ENCODE measurements around the gene ELK3. TPM values are rescaled to one million over a fixed set of nuclear protein-coding genes. Genes with fewer than 3 reads are reported as not detected.

The ELK3 gene
- polyA plus RNA-seq, 2 of the 4 experiments (the other 2 are of a cell fraction), result 33.1 to 38.6 TPM

DNA sequence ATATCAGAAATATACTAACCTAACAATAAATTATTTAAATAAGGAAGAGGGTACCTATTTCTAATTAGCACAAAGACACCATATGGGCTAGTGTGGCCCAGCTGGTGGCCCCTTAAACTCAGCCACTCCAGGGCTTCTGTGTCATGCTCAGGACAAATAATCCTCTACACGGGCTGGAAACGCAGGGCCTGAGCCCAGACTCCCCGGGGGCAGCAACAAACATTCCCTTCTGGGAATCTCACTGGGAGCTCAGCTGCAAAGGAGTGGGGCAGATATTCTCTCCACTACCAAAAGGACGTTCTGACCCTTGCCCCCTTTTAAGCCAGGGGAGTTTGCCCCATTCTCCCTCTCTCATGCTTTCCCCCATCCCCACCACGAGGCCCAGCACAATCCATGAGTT is 43.7 kb upstream of the ELK3 start (continued):
- TF ChIP-seq, protein P1, sequence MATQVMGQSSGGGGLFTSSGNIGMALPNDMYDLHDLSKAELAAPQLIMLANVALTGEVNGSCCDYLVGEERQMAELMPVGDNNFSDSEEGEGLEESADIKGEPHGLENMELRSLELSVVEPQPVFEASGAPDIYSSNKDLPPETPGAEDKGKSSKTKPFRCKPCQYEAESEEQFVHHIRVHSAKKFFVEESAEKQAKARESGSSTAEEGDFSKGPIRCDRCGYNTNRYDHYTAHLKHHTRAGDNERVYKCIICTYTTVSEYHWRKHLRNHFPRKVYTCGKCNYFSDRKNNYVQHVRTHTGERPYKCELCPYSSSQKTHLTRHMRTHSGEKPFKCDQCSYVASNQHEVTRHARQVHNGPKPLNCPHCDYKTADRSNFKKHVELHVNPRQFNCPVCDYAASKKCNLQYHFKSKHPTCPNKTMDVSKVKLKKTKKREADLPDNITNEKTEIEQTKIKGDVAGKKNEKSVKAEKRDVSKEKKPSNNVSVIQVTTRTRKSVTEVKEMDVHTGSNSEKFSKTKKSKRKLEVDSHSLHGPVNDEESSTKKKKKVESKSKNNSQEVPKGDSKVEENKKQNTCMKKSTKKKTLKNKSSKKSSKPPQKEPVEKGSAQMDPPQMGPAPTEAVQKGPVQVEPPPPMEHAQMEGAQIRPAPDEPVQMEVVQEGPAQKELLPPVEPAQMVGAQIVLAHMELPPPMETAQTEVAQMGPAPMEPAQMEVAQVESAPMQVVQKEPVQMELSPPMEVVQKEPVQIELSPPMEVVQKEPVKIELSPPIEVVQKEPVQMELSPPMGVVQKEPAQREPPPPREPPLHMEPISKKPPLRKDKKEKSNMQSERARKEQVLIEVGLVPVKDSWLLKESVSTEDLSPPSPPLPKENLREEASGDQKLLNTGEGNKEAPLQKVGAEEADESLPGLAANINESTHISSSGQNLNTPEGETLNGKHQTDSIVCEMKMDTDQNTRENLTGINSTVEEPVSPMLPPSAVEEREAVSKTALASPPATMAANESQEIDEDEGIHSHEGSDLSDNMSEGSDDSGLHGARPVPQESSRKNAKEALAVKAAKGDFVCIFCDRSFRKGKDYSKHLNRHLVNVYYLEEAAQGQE (IDR thresholded peaks at IDR 0.05), result no peak

DNA sequence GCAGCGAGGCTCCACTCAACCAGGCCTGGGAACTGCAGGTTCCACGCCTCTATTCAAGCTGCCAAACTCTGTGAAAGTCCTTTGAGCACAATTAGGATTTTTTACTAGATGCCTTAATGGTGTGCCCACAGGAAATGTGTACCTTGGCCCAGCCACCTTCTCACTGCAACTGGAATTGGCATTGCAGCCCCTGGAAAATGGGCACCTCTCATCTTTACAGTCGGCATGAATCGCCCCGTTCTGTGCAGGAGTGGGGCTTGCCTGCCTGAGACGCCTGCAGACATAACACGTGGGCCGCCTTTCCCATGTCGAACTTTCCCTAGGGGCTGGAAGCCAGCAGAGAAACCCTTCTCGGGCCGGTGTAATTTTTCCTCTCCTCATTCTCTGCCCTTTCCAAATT is 42.0 kb upstream of the ELK3 start:
- Histone ChIP-seq H3K27ac (no peak overlapping the region), H3K4me1 (no peaks in the 10 kb centered on the region), H3K9me3 (no peaks in the 10 kb centered on the region), H3K4me3 (no peak overlapping the region), H3K4me2 (no peak overlapping the region)
- POLR2A ChIA-PET, result no interaction called here
- TF ChIP-seq ESRRA (IDR thresholded peaks at IDR 0.05; ENCODE audit: borderline replicate concordance, low read length) (no peak), MYC (IDR thresholded peaks at IDR 0.05; ENCODE audit: borderline replicate concordance, low read length) (no peak), TFCP2L1 (CRISPR knock-in tag; IDR thresholded peaks at IDR 0.05) (no peak), HOXA7 (CRISPR knock-in tag; IDR thresholded peaks at IDR 0.05) (no peak), ZFP36 (IDR thresholded peaks at IDR 0.05; ENCODE audit: borderline replicate concordance, partially characterized antibody) (no peak)
- TF ChIP-seq, protein P2, sequence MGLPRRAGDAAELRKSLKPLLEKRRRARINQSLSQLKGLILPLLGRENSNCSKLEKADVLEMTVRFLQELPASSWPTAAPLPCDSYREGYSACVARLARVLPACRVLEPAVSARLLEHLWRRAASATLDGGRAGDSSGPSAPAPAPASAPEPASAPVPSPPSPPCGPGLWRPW (IDR thresholded peaks at IDR 0.05), result no peak
- WGBS (ENCODE audit: missing lambda C conversion rate), result 85% methylated on average over 11 of the region's 11 CpGs
- CTCF ChIA-PET, result interaction anchor here (1.5 kb wide), 1 partner anchor 21 kb away, joined by 5 read pairs; no protein-coding TSS in a partner anchor
- DNase-seq (ENCODE audit: low read depth in 1 of 2, low spot score in 1 of 2) (no peak), ATAC-seq (peak in 1 of 2 experiments; percentile 38; a peak in 2 of 6 replicates), FAIRE-seq (no peak)

DNA sequence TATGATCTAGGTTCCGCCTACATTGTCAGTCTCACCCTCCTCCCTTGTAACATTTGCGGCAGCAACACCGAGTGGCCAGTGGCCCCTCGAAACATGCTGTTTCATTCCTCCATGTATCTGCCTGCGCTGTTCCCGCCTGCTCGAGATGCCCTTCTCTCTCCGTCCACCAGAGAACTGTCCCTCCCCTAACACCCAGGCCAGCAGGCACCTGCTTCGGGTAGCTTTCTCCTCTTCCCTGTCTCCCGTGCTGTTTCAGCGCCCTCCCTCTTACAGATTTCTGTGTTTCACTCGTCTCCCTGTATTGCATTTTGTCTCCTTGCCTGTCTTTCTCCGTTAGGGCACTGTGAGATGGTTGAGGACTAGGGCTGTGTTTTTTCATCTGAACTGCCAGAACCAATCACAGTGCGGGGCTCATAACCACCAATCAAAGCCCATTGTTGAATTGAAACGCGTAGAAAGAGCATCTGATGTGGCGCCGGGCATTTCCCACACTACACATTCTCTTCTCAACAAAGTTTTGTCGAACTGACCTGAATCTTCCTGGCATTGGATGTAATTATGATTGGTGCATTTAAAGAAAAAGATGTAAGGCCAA is 40.9 kb upstream of the ELK3 start:
- ATAC-seq (peak in 1 of 2 experiments; percentile 55; a peak in 3 of 6 replicates), FAIRE-seq (no peak), DNase-seq (ENCODE audit: low read depth in 1 of 2, low spot score in 1 of 2) (no peak)
- 86% methylated on average over 19 of the region's 19 CpGs for WGBS (ENCODE audit: missing lambda C conversion rate)
- TF ChIP-seq RCOR1 (IDR thresholded peaks at IDR 0.05; ENCODE audit: low read depth, low read length) (no peak), POLR2A (IDR thresholded peaks at IDR 0.05; ENCODE audit: low read length) (no peak), RAD21 (conservative IDR thresholded peaks at IDR 0.05 in 1 of 2, IDR thresholded peaks at IDR 0.05 in 1 of 2) (no peak), HOXB5 (CRISPR knock-in tag; IDR thresholded peaks at IDR 0.05) (no peak), FOXS1 (CRISPR knock-in tag; IDR thresholded peaks at IDR 0.05) (no peak), CBX8 (IDR thresholded peaks at IDR 0.05) (no peak), FOSB (CRISPR knock-in tag; IDR thresholded peaks at IDR 0.05) (no peak), NR3C1 (IDR thresholded peaks at IDR 0.05) (no peak), SREBF2 (IDR thresholded peaks at IDR 0.05) (no peak), ZSCAN20 (CRISPR knock-in tag; IDR thresholded peaks at IDR 0.05) (no peak), ZC3H11A (IDR thresholded peaks at IDR 0.05) (no peak), ZNF302 (CRISPR knock-in tag; IDR thresholded peaks at IDR 0.05) (no peak), EP300 (IDR thresholded peaks at IDR 0.05) (no peak)
- TF ChIP-seq, protein P1 (IDR thresholded peaks at IDR 0.05), result no peak
- Histone ChIP-seq H3K4me3 (no peak overlapping the region), H3K27ac (no peak overlapping the region), H3K4me2 (no peak overlapping the region), H3K9me3 (no peaks in the 10 kb centered on the region), H3K4me1 (no peaks in the 10 kb centered on the region)
- CTCF ChIA-PET, result interaction anchor here (0.7 to 1.2 kb wide), 2 partner anchors 42 to 92 kb away, joined by 3 to 6 read pairs; no protein-coding TSS in a partner anchor
- POLR2A ChIA-PET, result no interaction called here

All from A549 (cell line).